Measurements from ENCODE around the gene BRCC3. TPM values are rescaled to one million over a fixed set of nuclear protein-coding genes. Genes with fewer than 3 reads are reported as not detected.

The BRCC3 gene
- 9.1 and 16.3 TPM in 2 replicates for total RNA-seq

DNA sequence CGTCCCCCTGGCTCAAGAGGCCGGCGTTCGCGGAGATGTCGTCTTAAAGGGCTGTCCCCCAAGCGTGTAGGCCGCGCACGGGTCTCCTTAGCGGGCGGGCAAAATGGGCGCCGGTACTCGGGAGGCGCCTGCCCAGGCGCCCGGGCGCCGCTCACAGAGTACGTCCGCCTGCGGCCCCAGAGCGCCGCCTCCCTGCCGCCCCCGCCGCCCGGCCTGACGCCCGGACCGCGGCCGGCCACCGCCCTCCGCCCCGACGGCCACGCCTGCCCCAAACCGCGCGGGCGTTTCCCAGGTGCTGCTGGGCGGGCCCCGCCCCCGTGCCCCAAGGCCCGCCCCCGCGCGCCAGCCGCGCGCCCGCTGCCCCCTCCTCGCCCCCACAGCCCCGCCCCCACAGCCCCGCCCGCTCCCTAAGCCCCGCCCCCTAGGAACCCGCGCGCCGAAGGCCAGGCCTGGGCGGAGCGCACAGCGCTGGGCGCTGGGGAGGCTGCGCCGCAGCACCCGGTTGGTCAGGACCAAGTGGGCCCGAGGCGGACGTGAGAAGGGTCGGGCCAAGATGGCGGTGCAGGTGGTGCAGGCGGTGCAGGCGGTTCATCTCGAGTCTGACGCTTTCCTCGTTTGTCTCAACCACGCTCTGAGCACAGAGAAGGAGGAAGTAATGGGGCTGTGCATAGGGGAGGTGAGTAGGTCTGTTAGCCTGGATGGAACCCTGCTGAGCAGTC, at the start of gene BRCC3, which contains the start of the genes CMC4 and MTCP1:
TSS of gene BRCC3 (plus strand) at position 534 of the 719 bp plus-strand sequence. CDS start at position 554, 20 bp downstream.
TSS of gene CMC4 (minus strand) at position 162 of the 719 bp plus-strand sequence. CDS start 7,113 bp downstream, outside the sequence.
TSS of gene MTCP1 (minus strand) at position 162 of the 719 bp plus-strand sequence. CDS start 5,126 bp downstream, outside the sequence.
- TF ChIP-seq, protein P1, sequence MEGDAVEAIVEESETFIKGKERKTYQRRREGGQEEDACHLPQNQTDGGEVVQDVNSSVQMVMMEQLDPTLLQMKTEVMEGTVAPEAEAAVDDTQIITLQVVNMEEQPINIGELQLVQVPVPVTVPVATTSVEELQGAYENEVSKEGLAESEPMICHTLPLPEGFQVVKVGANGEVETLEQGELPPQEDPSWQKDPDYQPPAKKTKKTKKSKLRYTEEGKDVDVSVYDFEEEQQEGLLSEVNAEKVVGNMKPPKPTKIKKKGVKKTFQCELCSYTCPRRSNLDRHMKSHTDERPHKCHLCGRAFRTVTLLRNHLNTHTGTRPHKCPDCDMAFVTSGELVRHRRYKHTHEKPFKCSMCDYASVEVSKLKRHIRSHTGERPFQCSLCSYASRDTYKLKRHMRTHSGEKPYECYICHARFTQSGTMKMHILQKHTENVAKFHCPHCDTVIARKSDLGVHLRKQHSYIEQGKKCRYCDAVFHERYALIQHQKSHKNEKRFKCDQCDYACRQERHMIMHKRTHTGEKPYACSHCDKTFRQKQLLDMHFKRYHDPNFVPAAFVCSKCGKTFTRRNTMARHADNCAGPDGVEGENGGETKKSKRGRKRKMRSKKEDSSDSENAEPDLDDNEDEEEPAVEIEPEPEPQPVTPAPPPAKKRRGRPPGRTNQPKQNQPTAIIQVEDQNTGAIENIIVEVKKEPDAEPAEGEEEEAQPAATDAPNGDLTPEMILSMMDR (conservative IDR thresholded peaks at IDR 0.05; ENCODE audit: low read depth, low read length) = no peak
- peak within 1 kb of the TSS; percentile 80 for H3K4me3 ChIP-seq (ENCODE audit: low read depth, low read length)
- no peak for DNase-seq (ENCODE audit: low read depth)

- H3K4me3 ChIP-seq (ENCODE audit: low read depth, low read length) = no peak within 1 kb of the TSS
- TF ChIP-seq, protein P1 (conservative IDR thresholded peaks at IDR 0.05; ENCODE audit: low read depth, low read length) = no peak
- DNase-seq (ENCODE audit: low read depth) = no peak
Observed at GRCh38 chrX:155022585-155022984, 48.7 kb upstream of the BRCC3 start, which contains the start of gene F8. TSS of gene F8 (minus strand) at chrX:155022723. CDS start at chrX:155022552, 171 bp downstream.

- no peak for DNase-seq (ENCODE audit: low read depth)
- TF ChIP-seq, protein P1 (conservative IDR thresholded peaks at IDR 0.05; ENCODE audit: low read depth, low read length) = no peak
- no peak overlapping the region for H3K4me3 ChIP-seq (ENCODE audit: low read depth, low read length)
Observed at GRCh38 chrX:155023907-155024833, 47.1 kb upstream of the BRCC3 start.

GRCh38 chrX:155026420-155026726, 44.9 kb upstream of the BRCC3 start:
- TF ChIP-seq, protein P1 (conservative IDR thresholded peaks at IDR 0.05; ENCODE audit: low read depth, low read length) = no peak
- H3K4me3 ChIP-seq (ENCODE audit: low read depth, low read length) = peak overlapping the region; percentile 81
- DNase-seq (ENCODE audit: low read depth) = no peak

GRCh38 chrX:155026727-155027508, 44.4 kb upstream of the BRCC3 start, which contains the start of gene FUNDC2:
TSS of gene FUNDC2 (plus strand) at chrX:155026844. CDS start at chrX:155026939, 95 bp downstream.
- H3K4me3 ChIP-seq (ENCODE audit: low read depth, low read length) = peak within 1 kb of the TSS; percentile 81
- no peak for DNase-seq (ENCODE audit: low read depth)
- TF ChIP-seq, protein P1 (conservative IDR thresholded peaks at IDR 0.05; ENCODE audit: low read depth, low read length) = no peak

DNA sequence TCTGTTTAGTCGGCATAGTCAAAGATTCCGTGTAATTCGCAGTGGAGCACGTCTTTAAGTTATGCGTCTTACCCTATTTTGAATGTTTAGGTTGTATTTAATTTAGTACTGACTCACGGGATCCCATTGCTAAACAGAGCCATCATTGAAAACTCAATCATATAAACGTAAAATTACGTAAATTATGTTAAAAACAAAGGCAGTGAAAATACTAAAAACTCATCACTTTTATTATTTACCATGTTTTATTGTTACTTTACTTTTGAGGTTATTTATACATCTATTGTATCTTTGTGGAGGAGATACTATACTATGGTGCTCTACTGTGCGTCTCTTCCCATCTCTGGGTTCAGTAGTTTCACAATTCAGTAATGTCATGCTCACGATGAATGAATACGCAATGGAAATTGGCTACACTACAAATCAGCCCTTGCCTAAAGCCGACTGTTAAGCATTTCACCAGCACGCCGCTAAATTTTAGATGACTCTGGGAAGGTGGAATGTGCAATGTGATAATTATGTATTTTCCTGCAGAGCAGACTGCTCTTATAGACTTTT, 43.7 kb upstream of the BRCC3 start:
- peak overlapping the region; percentile 81 for H3K4me3 ChIP-seq (ENCODE audit: low read depth, low read length)
- no peak for DNase-seq (ENCODE audit: low read depth)
- TF ChIP-seq, protein P1 (conservative IDR thresholded peaks at IDR 0.05; ENCODE audit: low read depth, low read length) = no peak

Measured in epithelial cell of proximal tubule (primary cell).